GM12878 (cell line): ENCODE results near the gene UBE3D. TPM values are rescaled to one million over a fixed set of nuclear protein-coding genes. Genes with fewer than 3 reads are reported as not detected.

ENCODE experiments used
- ATAC-seq: fragments of 200-7000 bp; cut with Tn5 transposase; 3 replicates; pipeline ENCODE4 v1.9.1; 2020; ENCODE audit warnings: mild to moderate bottlenecking, moderate library complexity
- BruUV-seq: library from RNA; stranded (reverse); fragments of 400-500 nt; replicated peaks from 2 replicates; lab custom pipeline; 2021; lab: Mats Ljungman, UMichigan
- CTCF ChIA-PET: fragments of 300-600 bp; sonication (Branson Sonifier 250); formaldehyde crosslinking; extraction: SDS; loops from one replicate; lab custom pipeline; 2021; ENCODE audit warnings: inconsistent platforms; lab: Yijun Ruan, JAX
- POLR2A ChIA-PET: fragments of 350-600 bp; formaldehyde crosslinking; extraction: SDS; loops from one replicate; lab custom pipeline; 2021; ENCODE audit warnings: inconsistent platforms; lab: Charles Lee
- RAD21 ChIA-PET: fragments of 300-600 bp; sonication (Branson Sonifier 250); formaldehyde crosslinking; loops from one replicate; lab custom pipeline; 2023; ENCODE audit warnings: antibody characterized with exemption; ENCODE audit not compliant: unreplicated experiment; lab: Charles Lee
- SMC1A ChIA-PET: fragments of 300-600 bp; sonication (Branson Sonifier 250); formaldehyde crosslinking; loops from one replicate; lab custom pipeline; 2023; ENCODE audit not compliant: unreplicated experiment, uncharacterized antibody; lab: Charles Lee
- DNase-seq: peaks from one replicate; pipeline ENCODE4 v3.0.0-alpha.2; 2011; ENCODE audit warnings: low read depth, low spot score
- FAIRE-seq: peaks from 3 replicates; lab custom pipeline; 2011; peaks lifted over from hg19 to GRCh38; lab: Jason Lieb, UNC
- H2AFZ ChIP-seq: 2 replicates; pipeline ENCODE4 v1.6.0; 2011; ENCODE audit warnings: low read depth, low read length, control low read depth; ENCODE audit not compliant: control insufficient read depth
- H3K27ac ChIP-seq: 2 replicates; pipeline ENCODE4 v1.5.1; 2011; ENCODE audit warnings: control low read depth; ENCODE audit not compliant: control insufficient read depth, insufficient read depth
- H3K27me3 ChIP-seq, 2 experiments: replicated peaks in 1 of 2; 2 replicates each; pipeline versions ENCODE4 v1.6.0 to v1.6.1; 2011; ENCODE audit warnings: low read length in 1 of 2; ENCODE audit not compliant: control insufficient read depth in 2 of 2, insufficient read depth in 2 of 2
- H3K36me3 ChIP-seq, 2 experiments: 2 replicates each; pipeline ENCODE4 v1.5.1; 2011; ENCODE audit warnings: low read length in 1 of 2; ENCODE audit not compliant: control insufficient read depth in 2 of 2, insufficient read depth in 2 of 2
- H3K4me1 ChIP-seq: 2 replicates; pipeline ENCODE4 v1.6.1; 2011; ENCODE audit warnings: mild to moderate bottlenecking, low read length, moderate library complexity, mixed read lengths; ENCODE audit not compliant: control insufficient read depth, insufficient read depth
- H3K4me2 ChIP-seq: 2 replicates; pipeline ENCODE4 v1.6.0; 2011; ENCODE audit warnings: control low read depth; ENCODE audit not compliant: control insufficient read depth, insufficient read depth
- H3K4me3 ChIP-seq: fragments of 200-600 bp; sonication (generic); 2 replicates; pipeline ENCODE4 v1.5.1; 2016
- H3K79me2 ChIP-seq: 2 replicates; pipeline ENCODE4 v1.6.0; 2011; ENCODE audit warnings: low read length; ENCODE audit not compliant: control insufficient read depth, insufficient read depth
- H3K9ac ChIP-seq: 2 replicates; pipeline ENCODE4 v1.8.0; 2011; ENCODE audit warnings: low read length, control low read depth, mixed read lengths; ENCODE audit not compliant: control insufficient read depth, insufficient read depth
- H3K9me3 ChIP-seq: replicated peaks from 3 replicates; pipeline ENCODE4 v1.5.1; 2011; ENCODE audit warnings: mild to moderate bottlenecking, low read length; ENCODE audit not compliant: control insufficient read depth, insufficient read depth
- H4K20me1 ChIP-seq: 2 replicates; pipeline ENCODE4 v1.6.0; 2011; ENCODE audit not compliant: control insufficient read depth, insufficient read depth
- NRF1 ChIP-seq: conservative IDR thresholded peaks from 2 replicates; pipeline ENCODE4 v1.6.1; 2011; ENCODE audit warnings: mild to moderate bottlenecking, low read depth, low read length, improper control_type of control experiment
- TCF3 ChIP-seq: IDR thresholded peaks from 2 replicates; pipeline ENCODE4 v1.6.1; 2012; ENCODE audit warnings: low read depth, mild to moderate bottlenecking, low read length, borderline replicate concordance; ENCODE audit not compliant: insufficient read depth
- WGBS: methylation state at CpG from one replicate; pipeline ENCODE4 v1.1.6; 2016; ENCODE audit warnings: low lambda C conversion rate; ENCODE audit not compliant: insufficient replicate concordance, insufficient coverage; ENCODE audit errors: missing lambda C conversion rate; 5-methylcytosine and 5-hydroxymethylcytosine counted together
- in situ Hi-C: fragments of 300-500 bp; cut with MboI; formaldehyde crosslinking; loops from 9 replicates; pipeline ENCODE4 v1.14.3; 2018; ENCODE audit warnings: mixed read lengths
- intact Hi-C: fragments of 100-400 bp; cut with micrococcal nuclease; formaldehyde crosslinking; loops from one replicate; pipeline ENCODE4 v1.14.2; 2022; ENCODE audit not compliant: unreplicated experiment
- polyA plus RNA-seq, 11 experiments: library from polyadenylated mRNA; depleted of rRNA in 4 of 11; unstranded in 6 of 11; stranded (reverse) in 5 of 11; fragments of >200 nt; fragmentation: Nextera tagmentation in 4 of 11; fragmentation: Illumina TruSeq in 1 of 11; extraction: Ambion mirVana in 4 of 11; extraction: Trizol in 1 of 11; gene quantifications; 1 replicate in 1 of 11; 2 replicates in 10 of 11; pipeline versions ENCODE4 v1.2.1 to v1.2.3, GENCODE V29; 2011 to 2016; ENCODE audit warnings: inconsistent platforms in 2 of 11, missing spikeins in 2 of 11, low read depth in 1 of 11
- total RNA-seq, 4 experiments: library from RNA; depleted of rRNA in 3 of 4; stranded (reverse); fragments of >200 nt in 3 of 4; fragmentation: Illumina TruSeq in 1 of 4; extraction: Trizol in 1 of 4; gene quantifications; 2 replicates each; pipeline versions ENCODE4 v1.2.1 to v1.2.3, GENCODE V29; 2013 to 2021
- TF ChIP-seq, protein P1 (sequence below): IDR thresholded peaks from 2 replicates; pipeline ENCODE4 v1.6.1; 2011; ENCODE audit warnings: mild to moderate bottlenecking, low read depth, low read length, moderate library complexity; ENCODE audit not compliant: insufficient replicate concordance
- TF ChIP-seq, protein P2 (sequence below): fragments of 450-650 bp; IDR thresholded peaks from 2 replicates; pipeline ENCODE4 v1.6.1; 2017; ENCODE audit warnings: mild to moderate bottlenecking, moderate library complexity
- TF ChIP-seq, protein P3 (sequence below): fragments of 450-650 bp; IDR thresholded peaks from 2 replicates; pipeline ENCODE4 v1.6.1; 2017; ENCODE audit warnings: borderline replicate concordance

Gene UBE3D
- total and polyA plus RNA-seq, 10 of the 15 experiments (the other 5 are each of a cell fraction or from before 2014, with no cell fraction given) = 4.3 to 9.0 (median 7.5) TPM

DNA sequence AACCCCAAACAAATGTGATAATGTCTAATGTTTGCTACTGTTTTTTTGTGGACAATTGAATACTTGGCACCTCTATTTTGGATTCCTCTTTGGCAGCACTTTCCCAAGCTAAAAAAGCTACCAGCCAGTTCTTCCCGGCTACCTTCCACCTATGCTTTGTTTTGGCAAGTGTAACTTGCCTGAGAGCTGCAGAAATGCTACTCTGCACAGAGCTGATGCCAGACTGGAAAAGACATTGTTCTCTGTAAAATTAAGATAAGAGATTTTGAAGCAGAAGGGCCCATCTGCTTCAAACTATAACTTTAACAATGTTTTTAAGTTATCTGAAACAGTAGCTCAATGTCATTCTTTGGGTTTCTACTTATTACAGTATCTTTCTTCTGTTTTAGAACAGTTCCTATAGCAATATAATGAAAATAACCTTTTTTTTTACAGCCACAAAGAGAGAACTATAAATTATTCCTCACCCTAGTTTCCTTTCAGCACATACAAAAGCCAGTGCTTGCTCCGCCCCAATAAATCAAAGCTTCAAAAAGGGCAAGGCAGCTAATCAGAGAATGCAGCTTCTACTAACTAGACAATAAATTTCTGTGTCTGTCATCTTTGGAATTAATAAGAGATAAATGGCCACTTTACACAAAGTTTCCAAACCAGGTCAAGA, 183.1 kb downstream of the UBE3D start (continued):
- TF ChIP-seq, protein P1, sequence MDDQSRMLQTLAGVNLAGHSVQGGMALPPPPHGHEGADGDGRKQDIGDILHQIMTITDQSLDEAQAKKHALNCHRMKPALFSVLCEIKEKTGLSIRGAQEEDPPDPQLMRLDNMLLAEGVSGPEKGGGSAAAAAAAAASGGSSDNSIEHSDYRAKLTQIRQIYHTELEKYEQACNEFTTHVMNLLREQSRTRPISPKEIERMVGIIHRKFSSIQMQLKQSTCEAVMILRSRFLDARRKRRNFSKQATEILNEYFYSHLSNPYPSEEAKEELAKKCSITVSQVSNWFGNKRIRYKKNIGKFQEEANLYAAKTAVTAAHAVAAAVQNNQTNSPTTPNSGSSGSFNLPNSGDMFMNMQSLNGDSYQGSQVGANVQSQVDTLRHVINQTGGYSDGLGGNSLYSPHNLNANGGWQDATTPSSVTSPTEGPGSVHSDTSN = no peak
- TF ChIP-seq TCF3 = no peak

DNA sequence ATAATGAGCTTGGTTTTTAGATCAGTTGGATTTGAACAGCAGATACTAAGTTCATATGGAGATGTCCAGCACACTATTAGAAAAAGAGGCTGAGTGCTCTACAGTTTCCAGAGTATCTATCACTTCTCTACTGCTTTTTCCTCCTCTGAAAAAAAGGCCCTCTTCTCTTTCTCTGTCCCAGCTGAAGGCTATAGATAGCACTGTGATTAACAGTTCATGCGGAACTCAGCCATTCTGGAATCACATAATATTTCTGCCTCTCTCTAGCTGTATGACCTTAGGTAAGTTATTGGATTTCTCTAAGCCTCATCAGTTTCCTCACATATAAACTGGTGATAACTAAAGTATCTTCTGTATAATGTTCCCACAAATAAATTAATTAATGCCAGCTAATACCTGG, 184.1 kb downstream of the UBE3D start:
- in situ Hi-C loops = no loop called here
- TF ChIP-seq, protein P2, sequence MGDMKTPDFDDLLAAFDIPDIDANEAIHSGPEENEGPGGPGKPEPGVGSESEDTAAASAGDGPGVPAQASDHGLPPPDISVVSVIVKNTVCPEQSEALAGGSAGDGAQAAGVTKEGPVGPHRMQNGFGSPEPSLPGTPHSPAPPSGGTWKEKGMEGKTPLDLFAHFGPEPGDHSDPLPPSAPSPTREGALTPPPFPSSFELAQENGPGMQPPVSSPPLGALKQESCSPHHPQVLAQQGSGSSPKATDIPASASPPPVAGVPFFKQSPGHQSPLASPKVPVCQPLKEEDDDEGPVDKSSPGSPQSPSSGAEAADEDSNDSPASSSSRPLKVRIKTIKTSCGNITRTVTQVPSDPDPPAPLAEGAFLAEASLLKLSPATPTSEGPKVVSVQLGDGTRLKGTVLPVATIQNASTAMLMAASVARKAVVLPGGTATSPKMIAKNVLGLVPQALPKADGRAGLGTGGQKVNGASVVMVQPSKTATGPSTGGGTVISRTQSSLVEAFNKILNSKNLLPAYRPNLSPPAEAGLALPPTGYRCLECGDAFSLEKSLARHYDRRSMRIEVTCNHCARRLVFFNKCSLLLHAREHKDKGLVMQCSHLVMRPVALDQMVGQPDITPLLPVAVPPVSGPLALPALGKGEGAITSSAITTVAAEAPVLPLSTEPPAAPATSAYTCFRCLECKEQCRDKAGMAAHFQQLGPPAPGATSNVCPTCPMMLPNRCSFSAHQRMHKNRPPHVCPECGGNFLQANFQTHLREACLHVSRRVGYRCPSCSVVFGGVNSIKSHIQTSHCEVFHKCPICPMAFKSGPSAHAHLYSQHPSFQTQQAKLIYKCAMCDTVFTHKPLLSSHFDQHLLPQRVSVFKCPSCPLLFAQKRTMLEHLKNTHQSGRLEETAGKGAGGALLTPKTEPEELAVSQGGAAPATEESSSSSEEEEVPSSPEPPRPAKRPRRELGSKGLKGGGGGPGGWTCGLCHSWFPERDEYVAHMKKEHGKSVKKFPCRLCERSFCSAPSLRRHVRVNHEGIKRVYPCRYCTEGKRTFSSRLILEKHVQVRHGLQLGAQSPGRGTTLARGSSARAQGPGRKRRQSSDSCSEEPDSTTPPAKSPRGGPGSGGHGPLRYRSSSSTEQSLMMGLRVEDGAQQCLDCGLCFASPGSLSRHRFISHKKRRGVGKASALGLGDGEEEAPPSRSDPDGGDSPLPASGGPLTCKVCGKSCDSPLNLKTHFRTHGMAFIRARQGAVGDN = no peak
- no peak for TF ChIP-seq NRF1
- TF ChIP-seq, protein P3, sequence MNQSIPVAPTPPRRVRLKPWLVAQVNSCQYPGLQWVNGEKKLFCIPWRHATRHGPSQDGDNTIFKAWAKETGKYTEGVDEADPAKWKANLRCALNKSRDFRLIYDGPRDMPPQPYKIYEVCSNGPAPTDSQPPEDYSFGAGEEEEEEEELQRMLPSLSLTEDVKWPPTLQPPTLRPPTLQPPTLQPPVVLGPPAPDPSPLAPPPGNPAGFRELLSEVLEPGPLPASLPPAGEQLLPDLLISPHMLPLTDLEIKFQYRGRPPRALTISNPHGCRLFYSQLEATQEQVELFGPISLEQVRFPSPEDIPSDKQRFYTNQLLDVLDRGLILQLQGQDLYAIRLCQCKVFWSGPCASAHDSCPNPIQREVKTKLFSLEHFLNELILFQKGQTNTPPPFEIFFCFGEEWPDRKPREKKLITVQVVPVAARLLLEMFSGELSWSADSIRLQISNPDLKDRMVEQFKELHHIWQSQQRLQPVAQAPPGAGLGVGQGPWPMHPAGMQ = no peak
- H4K20me1 ChIP-seq = no peaks in the 10 kb centered on the region
- ChIA-PET CTCF (no interaction called here), RAD21 (no interaction called here), POLR2A (no interaction called here), SMC1A (interaction anchor here (0.6 to 1.0 kb wide), 2 partner anchors 21 to 212 kb away, joined by 3 read pairs; no protein-coding TSS in a partner anchor)
- no peaks in the 10 kb centered on the region for H3K4me1 ChIP-seq
- 56% methylated on average over 1 of the region's 1 CpG for WGBS
- no peaks in the 10 kb centered on the region; a peak in 1 of 4 replicates for H3K27me3 ChIP-seq
- no peaks in the 10 kb centered on the region for H3K79me2 ChIP-seq
- no TSS peak for BruUV-seq
- no peak overlapping the region for H2AFZ ChIP-seq
- FAIRE-seq = no peak
- no peak overlapping the region for H3K9ac ChIP-seq
- no peak for DNase-seq
- ATAC-seq = no peak
- no peak overlapping the region for H3K4me3 ChIP-seq
- intact Hi-C loops = no loop called here
- no peak overlapping the region for H3K4me2 ChIP-seq
- H3K36me3 ChIP-seq = no peaks in the 10 kb centered on the region
- H3K9me3 ChIP-seq = no peaks in the 10 kb centered on the region
- no peak overlapping the region for H3K27ac ChIP-seq
